HEK293 (cell line): Measurements from ENCODE around the gene ZFR.

ENCODE experiments used
- HOXA7 ChIP-seq: sonication (generic); formaldehyde crosslinking; IDR thresholded peaks from 2 replicates; pipeline ENCODE4 v1.8.1; 2022; ENCODE audit warnings: missing genetic modification reagents, borderline replicate concordance
- HOXC10 ChIP-seq: sonication (generic); formaldehyde crosslinking; IDR thresholded peaks from 2 replicates; pipeline ENCODE4 v1.8.1; 2023; ENCODE audit warnings: mild to moderate bottlenecking, missing genetic modification reagents

DNA sequence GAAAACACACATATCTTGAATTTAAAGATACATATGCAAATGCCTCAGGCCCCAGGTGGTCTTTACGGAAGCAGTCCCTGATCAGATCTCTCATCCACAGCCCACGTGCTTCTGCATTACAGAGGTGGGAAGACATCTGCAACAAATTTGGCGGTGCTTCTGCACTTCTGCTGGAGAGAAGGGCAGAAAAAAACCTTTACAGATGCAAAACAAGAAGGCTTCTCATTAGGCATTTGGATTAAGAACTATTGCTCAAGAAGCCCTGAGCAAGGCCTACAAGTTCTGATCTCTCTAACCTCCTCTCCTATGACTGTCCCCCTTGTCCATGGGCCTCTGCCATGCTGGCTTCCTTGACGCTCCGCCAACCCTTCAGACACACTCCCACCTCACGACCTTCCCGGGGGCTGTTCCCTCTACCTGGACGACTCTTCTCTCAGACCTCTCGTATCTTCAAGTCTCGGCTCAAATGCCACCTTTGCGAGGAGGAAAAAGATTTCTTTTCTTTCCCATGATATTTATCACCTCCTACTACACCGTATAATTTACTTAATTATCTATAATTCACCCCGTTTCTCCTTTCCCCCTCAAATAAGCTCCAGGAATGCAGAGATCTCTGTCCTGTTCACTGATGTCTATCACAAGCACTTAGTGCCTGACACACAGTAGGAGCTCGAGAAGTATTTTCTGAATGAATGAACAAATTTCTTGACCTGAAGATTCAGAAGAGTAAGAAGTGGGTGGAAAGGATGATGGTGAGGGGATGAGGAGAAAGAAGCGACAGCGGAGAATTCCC is 132.9 kb downstream of the ZFR start:
- TF ChIP-seq HOXC10 (no peak), HOXA7 (CRISPR knock-in tag) (no peak)
